GM23338 (cell line): ENCODE measurements around the gene SDF2L1. TPM values are rescaled to one million over a fixed set of nuclear protein-coding genes. Genes with fewer than 3 reads are reported as not detected.

Source experiments
- ATAC-seq: fragments of 200-7000 bp; cut with Tn5 transposase; 3 replicates; pipeline ENCODE4 v1.9.1; 2020
- DNase-seq: peaks from one replicate; pipeline ENCODE4 v3.0.0-alpha.2; 2015; ENCODE audit warnings: low spot score
- H2AFZ ChIP-seq: fragments of 200-600 bp; sonication (generic); 2 replicates; pipeline ENCODE4 v1.8.0; 2016; ENCODE audit warnings: antibody characterized with exemption, mild to moderate bottlenecking, moderate library complexity
- H3F3A ChIP-seq: fragments of 200-600 bp; sonication (generic); replicated peaks from 2 replicates; pipeline ENCODE4 v1.8.0; 2017; ENCODE audit warnings: antibody characterized with exemption, mixed run types, low read depth
- H3K27ac ChIP-seq: fragments of 200-600 bp; sonication (generic); 2 replicates; pipeline ENCODE4 v1.6.1; 2016; ENCODE audit warnings: low read depth
- H3K27me3 ChIP-seq: fragments of 200-600 bp; sonication (generic); 2 replicates; pipeline ENCODE4 v1.8.0; 2016; ENCODE audit warnings: mild to moderate bottlenecking, mixed run types, moderate library complexity; ENCODE audit not compliant: insufficient read depth
- H3K36me3 ChIP-seq: fragments of 200-600 bp; sonication (generic); 2 replicates; pipeline ENCODE4 v1.8.0; 2016; ENCODE audit warnings: mild to moderate bottlenecking; ENCODE audit not compliant: insufficient read depth
- H3K4me1 ChIP-seq: fragments of 200-600 bp; sonication (generic); 2 replicates; pipeline ENCODE4 v1.8.0; 2016; ENCODE audit warnings: mild to moderate bottlenecking, moderate library complexity; ENCODE audit not compliant: insufficient read depth
- H3K4me2 ChIP-seq: fragments of 200-600 bp; sonication (generic); 2 replicates; pipeline ENCODE4 v1.7.1; 2017; ENCODE audit warnings: mixed run types
- H3K4me3 ChIP-seq: fragments of 200-600 bp; sonication (generic); 2 replicates; pipeline ENCODE4 v1.6.1; 2016; ENCODE audit warnings: mixed run types
- H3K79me2 ChIP-seq: fragments of 200-600 bp; sonication (generic); replicated peaks from 2 replicates; pipeline ENCODE4 v1.8.0; 2017; ENCODE audit warnings: mild to moderate bottlenecking; ENCODE audit not compliant: insufficient read depth
- H3K9me2 ChIP-seq: fragments of 200-600 bp; sonication (generic); 2 replicates; pipeline ENCODE4 v1.8.0; 2017; ENCODE audit not compliant: insufficient read depth
- H4K20me1 ChIP-seq: fragments of 200-600 bp; sonication (generic); replicated peaks from 2 replicates; pipeline ENCODE4 v1.8.0; 2017; ENCODE audit warnings: mild to moderate bottlenecking; ENCODE audit not compliant: insufficient read depth
- H3K27ac Mint-ChIP-seq: 2 replicates; pipeline ENCODE4 v1.8.0; 2020; ENCODE audit warnings: inconsistent platforms, mild to moderate bottlenecking, moderate library complexity, mixed read lengths
- H3K27me3 Mint-ChIP-seq: 3 replicates; pipeline ENCODE4 v1.8.0; 2022; ENCODE audit warnings: low read depth, mild to moderate bottlenecking, moderate library complexity, mixed read lengths, inconsistent platforms; ENCODE audit not compliant: insufficient read depth, poor library complexity
- H3K36me3 Mint-ChIP-seq: 3 replicates; pipeline ENCODE4 v1.8.0; 2021; ENCODE audit warnings: low read depth, mild to moderate bottlenecking, inconsistent platforms, moderate library complexity, mixed read lengths
- H3K4me1 Mint-ChIP-seq: 3 replicates; pipeline ENCODE4 v1.8.0; 2020; ENCODE audit warnings: mild to moderate bottlenecking, inconsistent platforms, mixed read lengths
- H3K4me3 Mint-ChIP-seq: 3 replicates; pipeline ENCODE4 v1.8.0; 2021; ENCODE audit warnings: moderate library complexity, mild to moderate bottlenecking, inconsistent platforms, mixed read lengths
- H3K9me3 Mint-ChIP-seq: 3 replicates; pipeline ENCODE4 v1.8.0; 2020; ENCODE audit warnings: moderate library complexity, mild to moderate bottlenecking, inconsistent platforms, mixed read lengths
- CREB1 ChIP-seq: fragments of 250-450 bp; sonication (Bioruptor Pico); IDR thresholded peaks from 2 replicates; pipeline ENCODE4 v1.5.0; 2020; ENCODE audit warnings: low read depth, mild to moderate bottlenecking, moderate library complexity
- EZH2 ChIP-seq: fragments of 200-600 bp; sonication (generic); IDR thresholded peaks from one replicate; pipeline ENCODE4 v1.8.0; 2017; ENCODE audit warnings: antibody characterized with exemption, mild to moderate bottlenecking, low read depth; ENCODE audit not compliant: unreplicated experiment
- JUNB ChIP-seq: IDR thresholded peaks from one replicate; pipeline ENCODE4 v1.6.1; 2016; ENCODE audit warnings: antibody characterized with exemption; ENCODE audit not compliant: unreplicated experiment
- NANOG ChIP-seq: IDR thresholded peaks from 2 replicates; pipeline ENCODE4 v1.6.1; 2016; ENCODE audit warnings: antibody characterized with exemption, borderline replicate concordance
- POLR2AphosphoS5 ChIP-seq: IDR thresholded peaks from 2 replicates; pipeline ENCODE4 v1.6.1; 2016; ENCODE audit warnings: antibody characterized with exemption, low read depth
- ZNF114 ChIP-seq: fragments of 250-450 bp; sonication (Bioruptor Pico); IDR thresholded peaks from 2 replicates; pipeline ENCODE4 v1.5.0; 2020; ENCODE audit warnings: mild to moderate bottlenecking, moderate library complexity
- ZNF331 ChIP-seq: fragments of 250-450 bp; sonication (Bioruptor Pico); IDR thresholded peaks from 2 replicates; pipeline ENCODE4 v1.5.0; 2020; ENCODE audit warnings: low read depth, mild to moderate bottlenecking, moderate library complexity
- polyA plus RNA-seq: library from polyadenylated mRNA; unstranded; fragments of >200 nt; fragmentation: Nextera tagmentation; extraction: Ambion mirVana; gene quantifications from 2 replicates; pipeline ENCODE4 v1.2.1, GENCODE V29; 2016
- total RNA-seq: library from RNA; depleted of rRNA; stranded (reverse); fragments of >200 nt; shearing (Covaris generic); gene quantifications from 2 replicates; pipeline ENCODE4 v1.2.3, GENCODE V29; 2014
- TF ChIP-seq, protein P1 (sequence below): IDR thresholded peaks from one replicate; pipeline ENCODE4 v1.6.1; 2018; ENCODE audit warnings: antibody characterized with exemption; ENCODE audit not compliant: unreplicated experiment
- TF ChIP-seq, protein P2 (sequence below): fragments of 250-450 bp; sonication (Bioruptor Pico); IDR thresholded peaks from 2 replicates; pipeline ENCODE4 v1.5.0; 2020; ENCODE audit warnings: mild to moderate bottlenecking, moderate library complexity
- TF ChIP-seq, protein P3 (sequence below): IDR thresholded peaks from 2 replicates; pipeline ENCODE4 v1.6.1; 2016; ENCODE audit warnings: antibody characterized with exemption
- TF ChIP-seq, protein P4 (sequence below), 2 experiments: fragments of 200-600 bp in 1 of 2; sonication (generic) in 1 of 2; conservative IDR thresholded peaks; 2 replicates each; pipeline versions ENCODE4 v1.5.1 to v1.6.1; 2016 to 2017; ENCODE audit warnings: antibody characterized with exemption in 2 of 2, low read depth in 2 of 2, mild to moderate bottlenecking in 2 of 2, moderate library complexity in 1 of 2

The SDF2L1 gene
- total and polyA plus RNA-seq, 2 experiments from 2014 or later = 62.3 to 72.7 TPM

DNA sequence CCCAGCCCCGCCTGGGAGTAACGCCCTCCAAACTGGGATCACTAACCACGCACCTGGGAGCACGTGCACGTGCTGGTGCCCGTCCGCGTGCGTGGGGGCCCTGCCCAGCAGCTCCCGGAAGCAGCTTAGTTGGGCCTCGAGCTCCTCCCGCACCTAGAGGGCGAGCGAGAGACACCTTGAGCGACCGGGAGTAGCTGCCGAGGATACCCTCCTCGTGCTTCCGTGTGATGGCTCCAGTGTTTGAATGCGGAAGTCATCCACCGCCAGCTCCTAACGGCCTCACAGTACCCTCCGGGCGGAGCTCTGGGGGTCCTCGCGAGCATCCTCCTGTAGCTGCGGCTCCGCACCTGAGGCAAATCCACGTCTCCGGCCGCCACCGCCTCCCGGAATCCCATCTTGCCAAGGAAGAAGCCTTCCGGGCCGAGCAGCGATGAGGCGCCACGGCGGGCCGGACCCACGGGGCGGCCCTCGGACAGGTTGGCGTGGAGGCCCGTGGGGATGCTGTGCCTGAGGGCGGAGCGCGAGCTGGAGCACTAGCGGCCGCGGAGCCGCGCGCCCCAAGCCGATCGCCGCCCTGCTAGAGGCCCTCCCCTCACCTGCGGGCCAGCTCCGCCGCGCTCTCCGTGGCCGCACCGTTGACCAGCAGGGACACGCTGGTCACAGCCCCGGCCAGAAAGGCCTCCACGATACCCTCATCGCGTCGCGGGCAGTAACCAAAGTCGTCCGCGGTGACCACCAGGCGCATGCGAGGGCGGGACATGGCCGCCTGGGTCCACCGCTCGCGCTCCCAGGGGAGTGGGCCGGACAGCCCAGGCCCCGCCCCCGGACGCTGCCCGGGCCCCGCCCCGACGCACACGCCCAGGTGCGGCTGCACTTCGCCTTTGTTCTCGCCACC is 12.6 kb upstream of the SDF2L1 start, which contains the start of gene YDJC:
Gene YDJC (minus strand): TSS at position 768 of the 895 bp plus-strand sequence. CDS start 8 bp downstream, at position 760.
- ATAC-seq = peak; percentile 83
- H3K4me2 ChIP-seq = peak within 1 kb of the TSS; percentile 93
- peak within 1 kb of the TSS; percentile 78; the same call in 1 of the 2 replicates for H2AFZ ChIP-seq

More for the DNA sequence above, 12.6 kb upstream of the SDF2L1 start, which contains the start of gene YDJC:
- Histone ChIP-seq H4K20me1 (peaks cover 31% of the 10 kb centered on the region), H3K79me2 (peaks cover 11% of the 10 kb centered on the region), H3F3A (peaks cover 10% of the 10 kb centered on the region; the same call in 1 of the 2 replicates), H3K27me3 (no peaks in the 10 kb centered on the region), H3K9me2 (no peaks in the 10 kb centered on the region), H3K27ac (no peak within 1 kb of the TSS), H3K36me3 (peaks cover 8% of the 10 kb centered on the region), H3K4me3 (peak within 1 kb of the TSS; percentile 98), H3K4me1 (peaks cover 9% of the 10 kb centered on the region; the same call in 1 of the 2 replicates)
- TF ChIP-seq, protein P1, sequence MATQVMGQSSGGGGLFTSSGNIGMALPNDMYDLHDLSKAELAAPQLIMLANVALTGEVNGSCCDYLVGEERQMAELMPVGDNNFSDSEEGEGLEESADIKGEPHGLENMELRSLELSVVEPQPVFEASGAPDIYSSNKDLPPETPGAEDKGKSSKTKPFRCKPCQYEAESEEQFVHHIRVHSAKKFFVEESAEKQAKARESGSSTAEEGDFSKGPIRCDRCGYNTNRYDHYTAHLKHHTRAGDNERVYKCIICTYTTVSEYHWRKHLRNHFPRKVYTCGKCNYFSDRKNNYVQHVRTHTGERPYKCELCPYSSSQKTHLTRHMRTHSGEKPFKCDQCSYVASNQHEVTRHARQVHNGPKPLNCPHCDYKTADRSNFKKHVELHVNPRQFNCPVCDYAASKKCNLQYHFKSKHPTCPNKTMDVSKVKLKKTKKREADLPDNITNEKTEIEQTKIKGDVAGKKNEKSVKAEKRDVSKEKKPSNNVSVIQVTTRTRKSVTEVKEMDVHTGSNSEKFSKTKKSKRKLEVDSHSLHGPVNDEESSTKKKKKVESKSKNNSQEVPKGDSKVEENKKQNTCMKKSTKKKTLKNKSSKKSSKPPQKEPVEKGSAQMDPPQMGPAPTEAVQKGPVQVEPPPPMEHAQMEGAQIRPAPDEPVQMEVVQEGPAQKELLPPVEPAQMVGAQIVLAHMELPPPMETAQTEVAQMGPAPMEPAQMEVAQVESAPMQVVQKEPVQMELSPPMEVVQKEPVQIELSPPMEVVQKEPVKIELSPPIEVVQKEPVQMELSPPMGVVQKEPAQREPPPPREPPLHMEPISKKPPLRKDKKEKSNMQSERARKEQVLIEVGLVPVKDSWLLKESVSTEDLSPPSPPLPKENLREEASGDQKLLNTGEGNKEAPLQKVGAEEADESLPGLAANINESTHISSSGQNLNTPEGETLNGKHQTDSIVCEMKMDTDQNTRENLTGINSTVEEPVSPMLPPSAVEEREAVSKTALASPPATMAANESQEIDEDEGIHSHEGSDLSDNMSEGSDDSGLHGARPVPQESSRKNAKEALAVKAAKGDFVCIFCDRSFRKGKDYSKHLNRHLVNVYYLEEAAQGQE = no peak
- TF ChIP-seq, protein P2, sequence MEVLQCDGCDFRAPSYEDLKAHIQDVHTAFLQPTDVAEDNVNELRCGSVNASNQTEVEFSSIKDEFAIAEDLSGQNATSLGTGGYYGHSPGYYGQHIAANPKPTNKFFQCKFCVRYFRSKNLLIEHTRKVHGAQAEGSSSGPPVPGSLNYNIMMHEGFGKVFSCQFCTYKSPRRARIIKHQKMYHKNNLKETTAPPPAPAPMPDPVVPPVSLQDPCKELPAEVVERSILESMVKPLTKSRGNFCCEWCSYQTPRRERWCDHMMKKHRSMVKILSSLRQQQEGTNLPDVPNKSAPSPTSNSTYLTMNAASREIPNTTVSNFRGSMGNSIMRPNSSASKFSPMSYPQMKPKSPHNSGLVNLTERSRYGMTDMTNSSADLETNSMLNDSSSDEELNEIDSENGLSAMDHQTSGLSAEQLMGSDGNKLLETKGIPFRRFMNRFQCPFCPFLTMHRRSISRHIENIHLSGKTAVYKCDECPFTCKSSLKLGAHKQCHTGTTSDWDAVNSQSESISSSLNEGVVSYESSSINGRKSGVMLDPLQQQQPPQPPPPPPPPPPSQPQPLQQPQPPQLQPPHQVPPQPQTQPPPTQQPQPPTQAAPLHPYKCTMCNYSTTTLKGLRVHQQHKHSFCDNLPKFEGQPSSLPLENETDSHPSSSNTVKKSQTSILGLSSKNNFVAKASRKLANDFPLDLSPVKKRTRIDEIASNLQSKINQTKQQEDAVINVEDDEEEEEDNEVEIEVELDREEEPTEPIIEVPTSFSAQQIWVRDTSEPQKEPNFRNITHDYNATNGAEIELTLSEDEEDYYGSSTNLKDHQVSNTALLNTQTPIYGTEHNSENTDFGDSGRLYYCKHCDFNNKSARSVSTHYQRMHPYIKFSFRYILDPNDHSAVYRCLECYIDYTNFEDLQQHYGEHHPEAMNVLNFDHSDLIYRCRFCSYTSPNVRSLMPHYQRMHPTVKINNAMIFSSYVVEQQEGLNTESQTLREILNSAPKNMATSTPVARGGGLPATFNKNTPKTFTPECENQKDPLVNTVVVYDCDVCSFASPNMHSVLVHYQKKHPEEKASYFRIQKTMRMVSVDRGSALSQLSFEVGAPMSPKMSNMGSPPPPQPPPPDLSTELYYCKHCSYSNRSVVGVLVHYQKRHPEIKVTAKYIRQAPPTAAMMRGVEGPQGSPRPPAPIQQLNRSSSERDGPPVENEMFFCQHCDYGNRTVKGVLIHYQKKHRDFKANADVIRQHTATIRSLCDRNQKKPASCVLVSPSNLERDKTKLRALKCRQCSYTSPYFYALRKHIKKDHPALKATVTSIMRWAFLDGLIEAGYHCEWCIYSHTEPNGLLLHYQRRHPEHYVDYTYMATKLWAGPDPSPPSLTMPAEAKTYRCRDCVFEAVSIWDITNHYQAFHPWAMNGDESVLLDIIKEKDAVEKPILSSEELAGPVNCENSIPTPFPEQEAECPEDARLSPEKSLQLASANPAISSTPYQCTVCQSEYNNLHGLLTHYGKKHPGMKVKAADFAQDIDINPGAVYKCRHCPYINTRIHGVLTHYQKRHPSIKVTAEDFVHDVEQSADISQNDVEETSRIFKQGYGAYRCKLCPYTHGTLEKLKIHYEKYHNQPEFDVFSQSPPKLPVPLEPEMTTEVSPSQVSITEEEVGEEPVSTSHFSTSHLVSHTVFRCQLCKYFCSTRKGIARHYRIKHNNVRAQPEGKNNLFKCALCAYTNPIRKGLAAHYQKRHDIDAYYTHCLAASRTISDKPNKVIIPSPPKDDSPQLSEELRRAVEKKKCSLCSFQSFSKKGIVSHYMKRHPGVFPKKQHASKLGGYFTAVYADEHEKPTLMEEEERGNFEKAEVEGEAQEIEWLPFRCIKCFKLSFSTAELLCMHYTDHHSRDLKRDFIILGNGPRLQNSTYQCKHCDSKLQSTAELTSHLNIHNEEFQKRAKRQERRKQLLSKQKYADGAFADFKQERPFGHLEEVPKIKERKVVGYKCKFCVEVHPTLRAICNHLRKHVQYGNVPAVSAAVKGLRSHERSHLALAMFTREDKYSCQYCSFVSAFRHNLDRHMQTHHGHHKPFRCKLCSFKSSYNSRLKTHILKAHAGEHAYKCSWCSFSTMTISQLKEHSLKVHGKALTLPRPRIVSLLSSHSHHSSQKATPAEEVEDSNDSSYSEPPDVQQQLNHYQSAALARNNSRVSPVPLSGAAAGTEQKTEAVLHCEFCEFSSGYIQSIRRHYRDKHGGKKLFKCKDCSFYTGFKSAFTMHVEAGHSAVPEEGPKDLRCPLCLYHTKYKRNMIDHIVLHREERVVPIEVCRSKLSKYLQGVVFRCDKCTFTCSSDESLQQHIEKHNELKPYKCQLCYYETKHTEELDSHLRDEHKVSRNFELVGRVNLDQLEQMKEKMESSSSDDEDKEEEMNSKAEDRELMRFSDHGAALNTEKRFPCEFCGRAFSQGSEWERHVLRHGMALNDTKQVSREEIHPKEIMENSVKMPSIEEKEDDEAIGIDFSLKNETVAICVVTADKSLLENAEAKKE = no peak
- TF ChIP-seq, protein P3, sequence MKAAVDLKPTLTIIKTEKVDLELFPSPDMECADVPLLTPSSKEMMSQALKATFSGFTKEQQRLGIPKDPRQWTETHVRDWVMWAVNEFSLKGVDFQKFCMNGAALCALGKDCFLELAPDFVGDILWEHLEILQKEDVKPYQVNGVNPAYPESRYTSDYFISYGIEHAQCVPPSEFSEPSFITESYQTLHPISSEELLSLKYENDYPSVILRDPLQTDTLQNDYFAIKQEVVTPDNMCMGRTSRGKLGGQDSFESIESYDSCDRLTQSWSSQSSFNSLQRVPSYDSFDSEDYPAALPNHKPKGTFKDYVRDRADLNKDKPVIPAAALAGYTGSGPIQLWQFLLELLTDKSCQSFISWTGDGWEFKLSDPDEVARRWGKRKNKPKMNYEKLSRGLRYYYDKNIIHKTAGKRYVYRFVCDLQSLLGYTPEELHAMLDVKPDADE = peak; percentile 8; the same call in 1 of the 2 replicates
- no peak for TF ChIP-seq EZH2
- TF ChIP-seq, protein P4, sequence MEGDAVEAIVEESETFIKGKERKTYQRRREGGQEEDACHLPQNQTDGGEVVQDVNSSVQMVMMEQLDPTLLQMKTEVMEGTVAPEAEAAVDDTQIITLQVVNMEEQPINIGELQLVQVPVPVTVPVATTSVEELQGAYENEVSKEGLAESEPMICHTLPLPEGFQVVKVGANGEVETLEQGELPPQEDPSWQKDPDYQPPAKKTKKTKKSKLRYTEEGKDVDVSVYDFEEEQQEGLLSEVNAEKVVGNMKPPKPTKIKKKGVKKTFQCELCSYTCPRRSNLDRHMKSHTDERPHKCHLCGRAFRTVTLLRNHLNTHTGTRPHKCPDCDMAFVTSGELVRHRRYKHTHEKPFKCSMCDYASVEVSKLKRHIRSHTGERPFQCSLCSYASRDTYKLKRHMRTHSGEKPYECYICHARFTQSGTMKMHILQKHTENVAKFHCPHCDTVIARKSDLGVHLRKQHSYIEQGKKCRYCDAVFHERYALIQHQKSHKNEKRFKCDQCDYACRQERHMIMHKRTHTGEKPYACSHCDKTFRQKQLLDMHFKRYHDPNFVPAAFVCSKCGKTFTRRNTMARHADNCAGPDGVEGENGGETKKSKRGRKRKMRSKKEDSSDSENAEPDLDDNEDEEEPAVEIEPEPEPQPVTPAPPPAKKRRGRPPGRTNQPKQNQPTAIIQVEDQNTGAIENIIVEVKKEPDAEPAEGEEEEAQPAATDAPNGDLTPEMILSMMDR (conservative IDR thresholded peaks at IDR 0.05; ENCODE audit: low read depth in 2 of 2) = peak; percentile 55 to 76
- no peak for TF ChIP-seq ZNF114
- TF ChIP-seq POLR2AphosphoS5 = peak; percentile 88
- no peak for TF ChIP-seq ZNF331 (CRISPR knock-in tag)
- TF ChIP-seq JUNB = no peak
- TF ChIP-seq NANOG = no peak
- TF ChIP-seq CREB1 = peak; percentile 65
- Mint-ChIP-seq H3K4me3 (peak within 1 kb of the TSS; percentile 89), H3K36me3 (peaks cover 19% of the 10 kb centered on the region), H3K9me3 (peaks cover 10% of the 10 kb centered on the region; the same call in 2 of the 3 replicates), H3K27ac (peak within 1 kb of the TSS; percentile 89), H3K27me3 (peaks cover 21% of the 10 kb centered on the region), H3K4me1 (peaks cover 17% of the 10 kb centered on the region)
- peak; percentile 96 for DNase-seq
